ENCODE data around the gene NRXN3.

- TF ChIP-seq CTCF (conservative IDR thresholded peaks at IDR 0.05): no peak
- TF ChIP-seq EZH2 (IDR thresholded peaks at IDR 0.05; ENCODE audit: low read depth): no peak
Observed at GRCh38 chr14:78405079-78405856, 235.1 kb downstream of the NRXN3 start.

Measured in PC-9 (cell line).